Neutrophil (primary cell): ENCODE data around the gene SUMF1.

ENCODE experiments used
- H3K27ac ChIP-seq: fragments of 200-600 bp; sonication (generic); 2 replicates; pipeline ENCODE4 v1.5.1; 2016; ENCODE audit warnings: mild to moderate bottlenecking, moderate library complexity
- H3K27me3 ChIP-seq: fragments of 200-600 bp; sonication (generic); 2 replicates; pipeline ENCODE4 v1.6.0; 2016; ENCODE audit warnings: mild to moderate bottlenecking
- H3K36me3 ChIP-seq: fragments of 200-600 bp; sonication (generic); 2 replicates; pipeline ENCODE4 v1.5.1; 2017
- H3K4me1 ChIP-seq, 2 experiments: fragments of 200-600 bp in 1 of 2; sonication (generic) in 1 of 2; 1 replicate in 1 of 2; 2 replicates in 1 of 2; pipeline versions ENCODE4 v1.5.1 to v1.6.1; 2013 to 2016; ENCODE audit warnings: low read depth in 1 of 2, low read length in 1 of 2, mild to moderate bottlenecking in 1 of 2, moderate library complexity in 1 of 2; ENCODE audit not compliant: control insufficient read depth in 1 of 2, insufficient read depth in 1 of 2
- H3K4me3 ChIP-seq, 2 experiments: fragments of 200-600 bp in 1 of 2; sonication (generic) in 1 of 2; 1 replicate in 1 of 2; 2 replicates in 1 of 2; pipeline ENCODE4 v1.5.1; 2013 to 2016; ENCODE audit warnings: low read depth in 1 of 2, low read length in 1 of 2, mild to moderate bottlenecking in 1 of 2, moderate library complexity in 1 of 2
- H3K9me3 ChIP-seq: fragments of 200-600 bp; sonication (generic); 2 replicates; pipeline ENCODE4 v1.5.1; 2016
- CTCF ChIP-seq: fragments of 200-600 bp; sonication (generic); IDR thresholded peaks from 2 replicates; pipeline ENCODE4 v1.5.1; 2016; ENCODE audit warnings: antibody characterized with exemption

The SUMF1 gene

GRCh38 chr3:4394567-4394966 lies 72.5 kb downstream of the SUMF1 start:
- no peak for TF ChIP-seq CTCF
- H3K4me1 ChIP-seq = no peaks in the 10 kb centered on the region
- no peak overlapping the region for H3K27ac ChIP-seq
- H3K27me3 ChIP-seq = no peaks in the 10 kb centered on the region
- no peak overlapping the region for H3K4me3 ChIP-seq
- H3K36me3 ChIP-seq = no peaks in the 10 kb centered on the region
- no peaks in the 10 kb centered on the region for H3K9me3 ChIP-seq

- Histone ChIP-seq H3K4me3 (no peak overlapping the region), H3K27me3 (no peaks in the 10 kb centered on the region), H3K36me3 (no peaks in the 10 kb centered on the region), H3K27ac (no peak overlapping the region), H3K9me3 (no peaks in the 10 kb centered on the region), H3K4me1 (no peaks in the 10 kb centered on the region)
- no peak for TF ChIP-seq CTCF
Observed at GRCh38 chr3:4394048-4394447, 73.0 kb downstream of the SUMF1 start.

GRCh38 chr3:4392992-4393391 lies 74.1 kb downstream of the SUMF1 start:
- H3K4me1 ChIP-seq = no peaks in the 10 kb centered on the region

GRCh38 chr3:4387210-4388204 lies 79.6 kb downstream of the SUMF1 start:
- Histone ChIP-seq H3K36me3 (no peaks in the 10 kb centered on the region), H3K9me3 (no peaks in the 10 kb centered on the region), H3K27ac (no peak overlapping the region), H3K27me3 (no peaks in the 10 kb centered on the region), H3K4me1 (no peaks in the 10 kb centered on the region), H3K4me3 (no peak overlapping the region)
- TF ChIP-seq CTCF = no peak

More at GRCh38 chr3:4392992-4393391, 74.1 kb downstream of the SUMF1 start:
- Histone ChIP-seq H3K9me3 (no peaks in the 10 kb centered on the region), H3K4me3 (no peak overlapping the region), H3K36me3 (no peaks in the 10 kb centered on the region), H3K27me3 (no peaks in the 10 kb centered on the region), H3K27ac (no peak overlapping the region)
- no peak for TF ChIP-seq CTCF

- H3K27ac ChIP-seq = no peak overlapping the region
- no peaks in the 10 kb centered on the region for H3K27me3 ChIP-seq
- H3K4me3 ChIP-seq = no peak overlapping the region
- H3K36me3 ChIP-seq = no peaks in the 10 kb centered on the region
- H3K4me1 ChIP-seq = no peaks in the 10 kb centered on the region
- no peak for TF ChIP-seq CTCF
- H3K9me3 ChIP-seq = no peaks in the 10 kb centered on the region
Observed at GRCh38 chr3:4385201-4385600, 81.9 kb downstream of the SUMF1 start.
